DND-41 (cell line): Measurements from ENCODE around the gene TSNAX.

Source experiments
- CTCF ChIP-seq: IDR thresholded peaks from 2 replicates; pipeline ENCODE4 v1.5.1; 2012; ENCODE audit warnings: borderline replicate concordance, low read length, moderate library complexity, mild to moderate bottlenecking; ENCODE audit not compliant: poor library complexity, severe bottlenecking; ENCODE audit errors: extremely low read depth
- EZH2 ChIP-seq: IDR thresholded peaks from 3 replicates; pipeline ENCODE4 v1.6.1; 2012; ENCODE audit warnings: borderline replicate concordance, low read depth, mild to moderate bottlenecking, moderate library complexity, low read length, inconsistent platforms; ENCODE audit not compliant: severe bottlenecking

DNA sequence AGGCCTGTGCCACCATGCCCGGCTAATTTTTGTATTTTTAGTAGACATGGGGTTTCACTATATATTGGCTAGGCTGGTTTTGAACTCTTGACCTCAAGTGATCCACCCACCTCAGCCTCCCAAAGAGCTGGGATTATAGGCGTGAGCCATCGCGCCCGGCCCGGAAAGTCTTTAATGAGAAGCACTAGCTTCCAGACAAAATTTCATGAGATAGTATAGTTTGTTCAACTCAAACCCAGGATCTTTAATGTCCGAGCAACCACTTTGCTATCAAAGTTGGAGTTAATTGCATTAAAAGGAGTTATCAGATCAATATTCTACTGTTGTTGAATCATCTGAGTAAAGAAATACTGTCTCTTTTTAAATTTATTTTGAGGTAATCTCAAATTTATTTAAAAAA is 4.8 kb downstream of the TSNAX start:
- TF ChIP-seq CTCF, result no peak
- no peak for TF ChIP-seq EZH2
